HK-2 (cell line): ENCODE measurements around the gene RPL10.

Source experiments
- DNase-seq: peaks from one replicate; pipeline ENCODE4 v3.0.0-alpha.2; 2018; ENCODE audit not compliant: unreplicated experiment

The RPL10 gene

GRCh38 chrX:154362085-154362742 lies 36.0 kb upstream of the RPL10 start:
- DNase-seq = no peak

- no peak for DNase-seq
Measured at GRCh38 chrX:154363706-154364439, 34.3 kb upstream of the RPL10 start.

DNA sequence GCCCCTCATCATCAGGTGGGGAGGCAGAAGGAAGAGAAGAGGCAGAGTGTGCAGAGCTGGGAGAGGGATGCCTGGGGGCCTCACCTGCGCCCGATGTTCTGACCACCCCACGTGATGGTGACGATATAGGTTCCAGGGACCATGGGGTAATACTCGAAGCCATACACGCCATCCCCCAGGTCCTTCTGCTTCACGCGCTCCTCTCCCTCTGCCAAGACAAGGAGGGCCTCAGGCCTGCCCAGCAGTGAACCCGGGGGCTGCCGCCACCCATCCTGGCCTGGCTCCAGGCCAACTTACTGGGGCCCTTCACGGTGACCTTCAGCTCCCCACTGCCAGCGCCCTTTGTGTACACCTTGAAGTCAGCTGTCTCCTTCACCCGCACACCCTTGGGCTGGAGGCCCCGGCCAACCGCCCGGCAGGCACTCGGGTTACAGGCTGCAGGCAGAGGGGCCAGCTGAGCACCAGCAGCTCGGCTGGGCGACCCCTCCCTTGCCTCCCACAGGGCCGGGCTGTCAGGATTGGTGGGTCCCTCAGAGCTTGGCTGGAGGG lies 33.1 kb upstream of the RPL10 start:
- no peak for DNase-seq

DNA sequence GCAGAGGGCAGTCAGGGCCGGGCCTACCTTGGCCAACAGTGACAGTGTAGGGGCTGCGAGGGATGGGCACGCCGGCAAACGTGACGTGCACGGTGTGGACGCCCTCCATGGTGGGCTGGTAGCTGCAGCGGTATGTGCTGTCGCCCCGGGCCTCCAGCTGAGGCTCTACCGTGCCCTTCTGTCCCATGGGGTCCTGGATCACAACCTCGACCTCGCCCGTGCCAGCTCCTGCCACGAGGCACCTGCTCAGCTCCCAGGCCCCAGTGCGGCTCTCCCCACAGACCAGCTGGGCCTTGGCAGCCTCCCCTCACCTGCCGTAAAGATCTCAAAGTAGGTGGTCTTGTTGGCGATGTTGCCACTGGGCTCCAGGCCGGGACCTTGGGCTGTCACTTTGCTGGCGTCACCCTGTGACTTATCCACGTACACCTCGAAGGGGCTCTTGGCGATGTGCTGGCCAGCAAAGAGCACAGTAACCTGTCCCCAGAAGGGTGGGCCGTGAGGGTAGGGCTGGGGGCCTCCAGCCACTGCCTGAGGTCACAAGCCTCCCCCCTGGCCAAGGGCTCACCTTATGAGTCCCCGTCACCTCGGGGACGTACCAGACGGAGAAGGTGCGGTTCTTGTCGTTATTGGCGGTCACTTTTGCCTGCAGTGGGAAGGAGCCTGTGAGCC lies 32.0 kb upstream of the RPL10 start:
- no peak for DNase-seq

DNA sequence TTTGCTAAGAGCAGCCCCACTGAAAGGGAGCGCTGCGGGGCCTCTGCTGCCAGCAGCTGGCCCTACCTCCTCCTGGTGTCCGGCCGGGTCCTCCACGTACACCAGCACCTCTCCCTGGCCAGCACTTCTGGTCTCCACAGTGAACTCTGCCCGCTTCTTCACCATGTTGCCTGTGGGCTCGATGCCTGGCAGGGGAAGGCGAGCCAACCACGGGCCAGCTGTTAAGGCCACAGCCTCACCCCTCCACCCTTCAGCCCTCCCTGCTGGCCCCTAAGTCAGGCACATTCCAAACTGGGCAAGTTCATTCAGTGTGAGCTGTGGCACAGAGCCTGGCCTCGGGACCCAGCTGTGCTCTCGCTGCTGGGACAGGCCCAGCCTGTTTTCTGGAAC lies 31.5 kb upstream of the RPL10 start:
- no peak for DNase-seq

- DNase-seq = no peak
Measured at GRCh38 chrX:154367474-154368308, 30.5 kb upstream of the RPL10 start.

DNA sequence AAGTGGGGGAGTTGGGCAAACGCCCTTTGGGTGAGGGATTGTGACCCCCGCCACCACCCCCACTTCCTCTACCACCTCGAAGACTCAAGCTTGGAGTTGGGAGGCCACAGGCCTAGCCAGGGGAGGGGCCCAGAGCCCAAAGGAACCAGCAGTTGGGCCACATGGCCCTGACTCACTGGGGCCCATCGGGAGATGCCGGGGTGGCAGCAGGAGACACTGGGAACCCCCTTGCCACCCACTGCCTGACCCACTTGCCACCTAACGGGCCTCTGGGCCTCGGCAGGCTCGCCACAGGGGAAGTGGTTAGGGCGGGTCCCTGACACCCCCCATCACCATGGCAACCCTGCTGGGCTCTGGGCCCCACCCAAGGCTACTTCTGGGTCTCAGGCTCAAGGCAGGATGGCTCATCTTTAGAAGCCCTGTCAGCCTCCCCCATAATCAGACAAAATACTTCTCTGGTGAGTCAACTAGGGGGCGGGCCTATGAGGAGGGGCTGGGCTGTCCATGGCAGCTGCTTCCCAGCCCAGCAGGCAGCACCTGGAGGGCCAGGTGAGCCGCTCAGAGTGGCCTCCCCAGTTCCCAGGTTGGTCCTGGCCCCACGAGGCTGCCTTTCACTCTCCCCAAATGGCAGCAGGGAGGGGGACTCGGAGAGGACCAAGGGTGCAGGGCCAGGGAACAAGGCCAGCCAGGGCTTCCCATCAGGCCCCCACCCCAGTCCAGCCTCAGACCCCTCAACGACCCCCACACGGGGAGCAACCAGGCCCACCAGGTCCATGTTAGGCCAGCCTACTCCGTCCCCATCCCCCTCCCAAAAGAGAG lies 29.3 kb upstream of the RPL10 start:
- peak; percentile 88 for DNase-seq

DNA sequence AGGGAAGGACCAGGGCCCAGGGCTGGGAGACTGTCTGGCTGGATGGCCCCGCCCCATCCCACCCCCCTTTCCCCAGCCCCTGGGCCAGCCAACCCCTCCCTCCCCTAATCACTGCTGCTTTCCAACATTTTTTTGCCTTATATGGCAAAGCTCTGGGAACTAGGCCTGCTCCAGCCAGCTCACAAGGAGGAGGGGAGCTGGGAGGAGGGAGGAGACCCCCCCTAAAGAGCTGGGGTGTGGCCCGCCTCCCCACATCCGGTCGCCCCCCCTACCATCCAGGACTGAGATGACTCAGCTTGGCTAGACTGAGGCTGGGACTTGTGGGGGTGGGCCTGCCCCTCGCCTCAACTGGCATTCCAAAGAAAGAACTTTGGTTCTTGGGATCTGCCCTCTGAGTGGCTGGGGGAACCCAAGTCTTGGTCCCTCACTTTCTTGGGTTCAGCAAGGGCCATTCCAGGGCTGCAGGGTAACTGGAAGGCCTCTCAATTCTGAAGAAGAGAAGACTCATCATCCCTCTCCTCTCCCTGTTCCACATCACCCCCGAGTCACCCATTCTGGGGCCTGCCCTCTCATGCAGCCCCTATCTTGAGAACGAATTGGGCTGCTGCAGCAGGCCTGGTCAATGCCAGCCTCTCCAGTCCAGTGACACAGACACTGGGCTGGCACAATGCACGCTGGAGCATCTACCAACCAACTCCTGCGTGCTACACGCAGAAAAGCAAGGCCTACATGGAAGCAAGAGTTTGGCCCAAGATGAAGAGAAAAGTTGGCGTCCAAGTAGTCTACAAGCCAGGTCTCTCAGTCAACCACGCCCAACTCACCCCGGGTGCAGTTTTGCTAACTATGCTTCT lies 28.5 kb upstream of the RPL10 start:
- peak; percentile 86 for DNase-seq

- no peak for DNase-seq
Measured at GRCh38 chrX:154370300-154371016, 27.7 kb upstream of the RPL10 start.

GRCh38 chrX:154371017-154371788 lies 27.0 kb upstream of the RPL10 start:
- DNase-seq = peak; percentile 91

GRCh38 chrX:154371789-154372300 lies 26.3 kb upstream of the RPL10 start:
- peak; percentile 49 for DNase-seq

- DNase-seq = peak; percentile 81
Measured at GRCh38 chrX:154372612-154373022, 25.6 kb upstream of the RPL10 start.

- DNase-seq = peak; percentile 82
Measured at GRCh38 chrX:154373340-154374306, 24.6 kb upstream of the RPL10 start.

DNA sequence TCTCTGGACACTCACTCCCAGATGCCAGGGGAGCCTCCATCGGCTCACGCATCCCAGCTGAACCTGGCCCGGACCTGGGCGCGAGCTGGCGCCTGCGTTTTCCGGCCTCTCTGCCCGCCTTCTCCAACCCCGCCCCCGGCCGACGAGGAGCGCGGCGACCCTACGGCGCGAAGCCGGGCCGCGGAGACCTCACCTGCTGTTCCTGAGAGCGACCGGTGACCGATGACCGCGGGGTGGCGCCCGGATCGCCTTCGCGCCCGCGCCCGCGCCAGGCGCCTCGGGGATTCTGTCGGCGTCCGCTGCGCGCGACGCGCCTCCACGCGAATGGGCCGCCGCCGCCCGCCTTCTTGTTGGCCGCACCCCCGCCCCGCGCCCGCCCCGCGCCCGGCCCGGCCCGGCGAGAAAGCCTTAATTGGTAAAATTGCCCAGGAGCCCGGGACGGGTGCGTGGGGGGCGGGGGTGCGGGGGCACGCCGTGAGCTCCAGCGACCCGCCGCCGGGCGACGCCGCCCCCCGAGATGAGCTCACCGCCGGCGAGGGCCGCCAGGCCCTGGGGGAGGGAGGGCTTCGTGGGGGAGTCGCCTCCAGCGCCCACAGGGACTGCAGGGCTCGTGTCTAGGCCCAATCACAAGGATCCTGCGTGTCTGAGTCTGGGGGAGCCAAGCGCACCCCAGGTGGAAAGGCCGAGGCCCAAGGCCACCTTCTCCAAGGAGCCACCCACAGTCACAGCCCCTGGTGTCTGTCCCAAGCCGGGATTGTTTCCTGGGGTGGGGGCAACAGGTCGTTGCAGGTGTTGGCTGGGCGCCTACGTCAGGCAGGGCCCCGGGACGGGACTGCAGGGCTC lies 23.6 kb upstream of the RPL10 start, which contains the start of gene FLNA:
TSS of gene FLNA (minus strand) at position 322 of the 843 bp plus-strand sequence. CDS start 3,389 bp downstream, outside the sequence.
- peak; percentile 75 for DNase-seq

DNA sequence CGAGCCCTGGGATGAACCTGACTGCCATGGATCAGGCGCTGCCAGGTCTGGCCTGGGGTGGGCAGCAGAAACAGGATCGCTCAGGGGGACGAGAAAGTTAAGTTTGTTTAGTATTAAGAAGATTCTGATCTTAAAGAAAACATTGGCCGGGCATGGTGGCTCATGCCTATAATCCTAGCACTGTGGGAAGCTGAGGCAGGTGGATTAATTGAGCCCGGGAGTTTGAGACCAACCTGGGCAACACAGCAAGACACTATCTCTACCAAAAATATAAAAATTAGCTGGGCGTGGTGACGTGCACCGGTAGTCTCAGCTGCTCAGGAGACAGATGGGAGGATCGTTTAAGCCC lies 23.0 kb upstream of the RPL10 start:
- DNase-seq = no peak

- DNase-seq = no peak
Measured at GRCh38 chrX:154376774-154377173, 21.4 kb upstream of the RPL10 start.
